Tibial artery (tissue), 4 donors: Measurements from ENCODE around the gene ARHGEF19.
A peak's percentile ranks its signal among the peaks of the same experiment; 100 is the strongest.

ENCODE experiments used
- DNase-seq, 2 donors: peaks; one replicate each; pipeline ENCODE4 v3.0.0-alpha.2; 2019
- H3K27ac ChIP-seq, 2 donors: fragments of 200-600 bp; sonication (generic) in 1 of 2; 1 replicate in 1 of 2; 2 replicates in 1 of 2; pipeline ENCODE4 v1.5.1; 2018 to 2019; ENCODE audit warnings: mild to moderate bottlenecking in 1 of 2
- H3K27me3 ChIP-seq, 2 donors: fragments of 200-600 bp; sonication (generic) in 1 of 2; one replicate each; pipeline versions ENCODE4 v1.5.1 to v1.6.0; 2016 to 2019
- H3K36me3 ChIP-seq, 3 donors: fragments of 200-600 bp; sonication (generic) in 2 of 3; one replicate each; pipeline ENCODE4 v1.5.1; 2016 to 2019; ENCODE audit warnings: mild to moderate bottlenecking in 2 of 3
- H3K4me1 ChIP-seq, 4 donors: fragments of 200-600 bp; sonication (generic) in 2 of 4; 1 replicate in 3 of 4; 2 replicates in 1 of 4; pipeline ENCODE4 v1.5.1; 2016 to 2019
- H3K4me3 ChIP-seq, 2 donors: fragments of 200-600 bp; sonication (generic) in 1 of 2; 1 replicate in 1 of 2; 2 replicates in 1 of 2; pipeline ENCODE4 v1.5.1; 2018 to 2019; ENCODE audit warnings: mild to moderate bottlenecking in 2 of 2
- H3K9me3 ChIP-seq, 3 donors: fragments of 200-600 bp; sonication (generic) in 1 of 3; one replicate each; pipeline ENCODE4 v1.5.1; 2016 to 2019
- CTCF ChIP-seq, 2 experiments: fragments of 200-600 bp in 1 of 2; fragments of 450-650 bp in 1 of 2; IDR thresholded peaks; one replicate each; pipeline ENCODE4 v1.5.1; 2017 to 2019; ENCODE audit warnings: antibody characterized with exemption in 2 of 2, mild to moderate bottlenecking in 1 of 2, moderate library complexity in 1 of 2
- intact Hi-C: fragments of 100-400 bp; cut with DNase I; formaldehyde crosslinking; loops from one replicate; pipeline ENCODE4 v1.15.0; 2023; ENCODE audit warnings: low total_unique reads

ARHGEF19 gene

GRCh38 chr1:16206547-16207317 lies 5.7 kb downstream of the ARHGEF19 start:
- no peak for TF ChIP-seq CTCF (IDR thresholded peaks at IDR 0.05)
- Histone ChIP-seq H3K4me3 (peak overlapping the region; percentile 53 to 68), H3K27ac (peak overlapping the region; percentile 68 to 83), H3K36me3 (peaks cover 0 to 12% (median 0%) of the 10 kb centered on the region in 3 donors), H3K9me3 (no peaks in the 10 kb centered on the region), H3K27me3 (no peaks in the 10 kb centered on the region), H3K4me1 (peaks cover 0 to 41% (median 11%) of the 10 kb centered on the region in 4 donors)
- peak; percentile 97 to 99 for DNase-seq
- intact Hi-C loops = loop anchor here (10.0 kb wide), 1 partner anchor 158 kb away; the partner anchor contains the start of gene SZRD1

- H3K27ac ChIP-seq = peak overlapping the region; percentile 68 to 83
- intact Hi-C loops = loop anchor here (10.0 kb wide), 1 partner anchor 159 kb away; the partner anchor contains the start of gene SZRD1
- TF ChIP-seq CTCF (IDR thresholded peaks at IDR 0.05) = no peak
Measured at GRCh38 chr1:16205891-16206546, 6.4 kb downstream of the ARHGEF19 start.

GRCh38 chr1:16205334-16205671 lies 7.1 kb downstream of the ARHGEF19 start:
- Histone ChIP-seq H3K36me3 (peaks cover 0 to 21% (median 0%) of the 10 kb centered on the region in 3 donors), H3K9me3 (no peaks in the 10 kb centered on the region), H3K4me1 (peaks cover 0 to 41% (median 11%) of the 10 kb centered on the region in 4 donors), H3K27ac (peak overlapping the region in 1 of 2 donors; percentile 83), H3K27me3 (no peaks in the 10 kb centered on the region), H3K4me3 (no peak overlapping the region)
- no peak for TF ChIP-seq CTCF (IDR thresholded peaks at IDR 0.05)
- no peak for DNase-seq
- intact Hi-C loops = loop anchor here (10.0 kb wide), 1 partner anchor 159 kb away; the partner anchor contains the start of gene SZRD1

More at GRCh38 chr1:16205891-16206546, 6.4 kb downstream of the ARHGEF19 start:
- peak overlapping the region; percentile 53 to 68 for H3K4me3 ChIP-seq
- DNase-seq = no peak
- no peaks in the 10 kb centered on the region for H3K27me3 ChIP-seq
- peaks cover 0 to 17% (median 0%) of the 10 kb centered on the region in 3 donors for H3K36me3 ChIP-seq
- peaks cover 0 to 41% (median 11%) of the 10 kb centered on the region in 4 donors for H3K4me1 ChIP-seq
- H3K9me3 ChIP-seq = no peaks in the 10 kb centered on the region

GRCh38 chr1:16204634-16205333 lies 7.7 kb downstream of the ARHGEF19 start:
- peaks cover 0 to 36% (median 11%) of the 10 kb centered on the region in 4 donors for H3K4me1 ChIP-seq
- H3K9me3 ChIP-seq = no peaks in the 10 kb centered on the region
- no peak overlapping the region for H3K4me3 ChIP-seq
- H3K27me3 ChIP-seq = no peaks in the 10 kb centered on the region
- intact Hi-C loops = loop anchor here (10.0 kb wide), 1 partner anchor 160 kb away; the partner anchor contains the start of gene SZRD1
- DNase-seq = no peak
- H3K27ac ChIP-seq = peak overlapping the region in 1 of 2 donors; percentile 83
- H3K36me3 ChIP-seq = peaks cover 0 to 21% (median 0%) of the 10 kb centered on the region in 3 donors
- no peak for TF ChIP-seq CTCF (IDR thresholded peaks at IDR 0.05)

GRCh38 chr1:16204216-16204615 lies 8.2 kb downstream of the ARHGEF19 start:
- Histone ChIP-seq H3K9me3 (no peaks in the 10 kb centered on the region), H3K4me3 (no peak overlapping the region), H3K4me1 (peaks cover 0 to 34% (median 11%) of the 10 kb centered on the region in 4 donors), H3K27me3 (no peaks in the 10 kb centered on the region), H3K27ac (no peak overlapping the region), H3K36me3 (peaks cover 0 to 26% (median 0%) of the 10 kb centered on the region in 3 donors)
- no peak for TF ChIP-seq CTCF (IDR thresholded peaks at IDR 0.05)
- DNase-seq = no peak
- intact Hi-C loops = loop anchor here (10.0 kb wide), 1 partner anchor 161 kb away; the partner anchor contains the start of gene SZRD1
